PFSK-1 (cell line): Measurements from ENCODE around the gene EFNA5.

Experiments
- SIN3A ChIP-seq: IDR thresholded peaks from 2 replicates; pipeline ENCODE4 v1.6.1; 2012; ENCODE audit warnings: mild to moderate bottlenecking, low read length, moderate library complexity, borderline replicate concordance; ENCODE audit not compliant: insufficient read depth
- TF ChIP-seq, protein P1 (sequence below), 2 experiments: IDR thresholded peaks; 2 replicates each; pipeline versions ENCODE4 v1.6.1 to v1.8.0; 2011 to 2012; ENCODE audit warnings: low read depth in 2 of 2, low read length in 2 of 2, control low read depth in 1 of 2, inconsistent platforms in 1 of 2, mild to moderate bottlenecking in 1 of 2, moderate library complexity in 1 of 2; ENCODE audit not compliant: insufficient read depth in 1 of 2

DNA sequence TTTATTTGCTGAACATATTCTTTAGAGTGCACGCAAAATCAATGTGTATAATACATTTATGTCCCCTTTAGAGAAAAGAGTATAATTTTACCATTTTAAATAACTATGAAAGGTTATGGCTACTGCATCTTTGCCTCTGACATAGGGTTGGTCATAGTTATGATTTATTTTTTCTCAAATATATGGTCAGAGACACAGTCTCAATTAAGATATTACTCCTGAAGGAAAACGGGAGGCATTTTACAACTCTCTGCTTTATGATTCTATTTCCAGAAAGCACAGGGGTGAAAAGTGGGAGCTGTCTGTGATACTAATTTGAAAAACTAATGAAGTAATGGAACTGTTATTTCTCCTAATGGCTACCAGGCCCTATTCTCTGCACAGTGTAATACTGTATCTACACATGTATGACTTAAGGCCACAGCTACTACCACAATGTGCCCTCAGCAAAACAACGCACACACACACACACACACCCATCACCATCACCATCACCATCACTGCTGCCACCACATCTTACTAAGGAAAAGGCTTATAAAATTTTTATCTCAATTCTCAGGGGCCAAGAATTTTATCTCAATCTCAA is 262.9 kb downstream of the EFNA5 start:
- TF ChIP-seq SIN3A = no peak
- TF ChIP-seq, protein P1, sequence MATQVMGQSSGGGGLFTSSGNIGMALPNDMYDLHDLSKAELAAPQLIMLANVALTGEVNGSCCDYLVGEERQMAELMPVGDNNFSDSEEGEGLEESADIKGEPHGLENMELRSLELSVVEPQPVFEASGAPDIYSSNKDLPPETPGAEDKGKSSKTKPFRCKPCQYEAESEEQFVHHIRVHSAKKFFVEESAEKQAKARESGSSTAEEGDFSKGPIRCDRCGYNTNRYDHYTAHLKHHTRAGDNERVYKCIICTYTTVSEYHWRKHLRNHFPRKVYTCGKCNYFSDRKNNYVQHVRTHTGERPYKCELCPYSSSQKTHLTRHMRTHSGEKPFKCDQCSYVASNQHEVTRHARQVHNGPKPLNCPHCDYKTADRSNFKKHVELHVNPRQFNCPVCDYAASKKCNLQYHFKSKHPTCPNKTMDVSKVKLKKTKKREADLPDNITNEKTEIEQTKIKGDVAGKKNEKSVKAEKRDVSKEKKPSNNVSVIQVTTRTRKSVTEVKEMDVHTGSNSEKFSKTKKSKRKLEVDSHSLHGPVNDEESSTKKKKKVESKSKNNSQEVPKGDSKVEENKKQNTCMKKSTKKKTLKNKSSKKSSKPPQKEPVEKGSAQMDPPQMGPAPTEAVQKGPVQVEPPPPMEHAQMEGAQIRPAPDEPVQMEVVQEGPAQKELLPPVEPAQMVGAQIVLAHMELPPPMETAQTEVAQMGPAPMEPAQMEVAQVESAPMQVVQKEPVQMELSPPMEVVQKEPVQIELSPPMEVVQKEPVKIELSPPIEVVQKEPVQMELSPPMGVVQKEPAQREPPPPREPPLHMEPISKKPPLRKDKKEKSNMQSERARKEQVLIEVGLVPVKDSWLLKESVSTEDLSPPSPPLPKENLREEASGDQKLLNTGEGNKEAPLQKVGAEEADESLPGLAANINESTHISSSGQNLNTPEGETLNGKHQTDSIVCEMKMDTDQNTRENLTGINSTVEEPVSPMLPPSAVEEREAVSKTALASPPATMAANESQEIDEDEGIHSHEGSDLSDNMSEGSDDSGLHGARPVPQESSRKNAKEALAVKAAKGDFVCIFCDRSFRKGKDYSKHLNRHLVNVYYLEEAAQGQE (IDR thresholded peaks at IDR 0.05; ENCODE audit: insufficient read depth in 1 of 2, low read depth in 2 of 2, low read length in 2 of 2) = no peak
